ENCODE results near the gene TMEM50B.

The TMEM50B gene

DNA sequence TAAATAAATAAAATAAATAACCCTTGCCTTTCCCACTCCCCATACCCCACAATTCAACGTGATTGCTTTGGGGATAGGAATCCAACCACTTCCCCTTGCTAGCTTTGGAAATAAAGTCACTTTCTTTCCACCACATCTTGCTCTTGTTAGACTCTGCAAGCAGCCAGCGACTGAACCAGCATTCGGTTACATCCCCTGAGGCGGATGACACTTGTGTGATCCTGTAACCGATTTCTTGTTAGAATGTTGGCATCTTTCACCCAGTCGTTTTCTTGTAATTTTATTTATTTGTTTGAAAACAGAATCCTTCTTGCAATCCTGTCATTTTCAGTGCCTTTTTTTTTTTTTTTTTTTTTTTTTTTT, 78.2 kb downstream of the TMEM50B start:
- Histone ChIP-seq H3F3A (ENCODE audit: low read depth) (no peaks in the 10 kb centered on the region), H3K4me3 (ENCODE audit: low read length, poor library complexity, severe bottlenecking) (no peak overlapping the region), H3K79me2 (ENCODE audit: insufficient read depth, low read length) (peaks cover 38% of the 10 kb centered on the region), H4K20me1 (ENCODE audit: insufficient read depth, low read length, poor library complexity, severe bottlenecking) (peaks cover 24% of the 10 kb centered on the region), H3K36me3 (ENCODE audit: insufficient read depth, low read length) (no peaks in the 10 kb centered on the region), H3K9me3 (ENCODE audit: insufficient read depth, low read depth, low read length) (no peaks in the 10 kb centered on the region), H3K9ac (ENCODE audit: low read depth, low read length, poor library complexity, severe bottlenecking) (no peak overlapping the region), H3K4me1 (ENCODE audit: insufficient read depth, low read length, poor library complexity, severe bottlenecking) (peaks cover 30% of the 10 kb centered on the region), H3K27me3 (ENCODE audit: insufficient read depth, low read length, poor library complexity, severe bottlenecking) (no peaks in the 10 kb centered on the region), H3K4me2 (ENCODE audit: low read depth, low read length, poor library complexity, severe bottlenecking) (no peak overlapping the region), H2AFZ (ENCODE audit: low read length) (no peak overlapping the region), H3K9me2 (replicated peaks; ENCODE audit: low read depth, low read length) (no peaks in the 10 kb centered on the region)
- TF ChIP-seq EZH2phosphoT487 (IDR thresholded peaks at IDR 0.05; ENCODE audit: borderline replicate concordance): no peak
- TF ChIP-seq, protein P1, sequence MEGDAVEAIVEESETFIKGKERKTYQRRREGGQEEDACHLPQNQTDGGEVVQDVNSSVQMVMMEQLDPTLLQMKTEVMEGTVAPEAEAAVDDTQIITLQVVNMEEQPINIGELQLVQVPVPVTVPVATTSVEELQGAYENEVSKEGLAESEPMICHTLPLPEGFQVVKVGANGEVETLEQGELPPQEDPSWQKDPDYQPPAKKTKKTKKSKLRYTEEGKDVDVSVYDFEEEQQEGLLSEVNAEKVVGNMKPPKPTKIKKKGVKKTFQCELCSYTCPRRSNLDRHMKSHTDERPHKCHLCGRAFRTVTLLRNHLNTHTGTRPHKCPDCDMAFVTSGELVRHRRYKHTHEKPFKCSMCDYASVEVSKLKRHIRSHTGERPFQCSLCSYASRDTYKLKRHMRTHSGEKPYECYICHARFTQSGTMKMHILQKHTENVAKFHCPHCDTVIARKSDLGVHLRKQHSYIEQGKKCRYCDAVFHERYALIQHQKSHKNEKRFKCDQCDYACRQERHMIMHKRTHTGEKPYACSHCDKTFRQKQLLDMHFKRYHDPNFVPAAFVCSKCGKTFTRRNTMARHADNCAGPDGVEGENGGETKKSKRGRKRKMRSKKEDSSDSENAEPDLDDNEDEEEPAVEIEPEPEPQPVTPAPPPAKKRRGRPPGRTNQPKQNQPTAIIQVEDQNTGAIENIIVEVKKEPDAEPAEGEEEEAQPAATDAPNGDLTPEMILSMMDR (conservative IDR thresholded peaks at IDR 0.05; ENCODE audit: low read length): no peak

Measured in Loucy (cell line).